Right atrium auricular region (tissue), 2 donors: ENCODE measurements around the gene UCN. TPM values are rescaled to one million over a fixed set of nuclear protein-coding genes. Genes with fewer than 3 reads are reported as not detected.
A peak's percentile ranks its signal among the peaks of the same experiment; 100 is the strongest.

Experiments
- DNase-seq: peaks from one replicate; pipeline ENCODE4 v3.0.0-alpha.2; 2019; ENCODE audit warnings: low spot score
- H3K27ac ChIP-seq, 2 donors: fragments of 200-600 bp; sonication (generic); 1 replicate in 1 of 2; 2 replicates in 1 of 2; pipeline ENCODE4 v1.5.1; 2016 to 2019
- H3K27me3 ChIP-seq, 2 donors: fragments of 200-600 bp; sonication (generic); one replicate each; pipeline versions ENCODE4 v1.5.1 to v1.6.0; 2017 to 2019
- H3K36me3 ChIP-seq: fragments of 200-600 bp; sonication (generic); one replicate; pipeline ENCODE4 v1.5.1; 2016
- H3K4me1 ChIP-seq, 2 donors: fragments of 200-600 bp; sonication (generic); one replicate each; pipeline versions ENCODE4 v1.5.1 to v1.6.0; 2017 to 2019
- H3K4me3 ChIP-seq, 2 donors: fragments of 200-600 bp; sonication (generic); 1 replicate in 1 of 2; 2 replicates in 1 of 2; pipeline ENCODE4 v1.5.1; 2017 to 2019; ENCODE audit warnings: mild to moderate bottlenecking in 1 of 2, moderate library complexity in 1 of 2
- H3K9me3 ChIP-seq, 2 donors: fragments of 200-600 bp; sonication (generic); one replicate each; pipeline ENCODE4 v1.5.1; 2019
- total RNA-seq, 2 donors: library from RNA; depleted of rRNA; stranded (reverse); fragments of >200 nt; gene quantifications; one replicate each; pipeline ENCODE4 v1.1.0, GENCODE V29; 2016
- TF ChIP-seq, protein P1 (sequence below), 2 donors: fragments of 200-600 bp; sonication (generic); IDR thresholded peaks; one replicate each; pipeline ENCODE4 v1.5.1; 2019; ENCODE audit warnings: antibody characterized with exemption in 2 of 2

The UCN gene
- total RNA-seq, 2 donors from 2014 or later = 0.74 to 2.6 TPM

GRCh38 chr2:27297195-27297594 is 11.1 kb downstream of the UCN start:
- peaks cover 28% of the 10 kb centered on the region for H3K36me3 ChIP-seq
- no peak overlapping the region for H3K27ac ChIP-seq
- H3K9me3 ChIP-seq = no peaks in the 10 kb centered on the region
- no peaks in the 10 kb centered on the region for H3K27me3 ChIP-seq
- H3K4me1 ChIP-seq = peaks cover 0 to 21% of the 10 kb centered on the region in 2 donors
- no peak overlapping the region for H3K4me3 ChIP-seq
- TF ChIP-seq, protein P1, sequence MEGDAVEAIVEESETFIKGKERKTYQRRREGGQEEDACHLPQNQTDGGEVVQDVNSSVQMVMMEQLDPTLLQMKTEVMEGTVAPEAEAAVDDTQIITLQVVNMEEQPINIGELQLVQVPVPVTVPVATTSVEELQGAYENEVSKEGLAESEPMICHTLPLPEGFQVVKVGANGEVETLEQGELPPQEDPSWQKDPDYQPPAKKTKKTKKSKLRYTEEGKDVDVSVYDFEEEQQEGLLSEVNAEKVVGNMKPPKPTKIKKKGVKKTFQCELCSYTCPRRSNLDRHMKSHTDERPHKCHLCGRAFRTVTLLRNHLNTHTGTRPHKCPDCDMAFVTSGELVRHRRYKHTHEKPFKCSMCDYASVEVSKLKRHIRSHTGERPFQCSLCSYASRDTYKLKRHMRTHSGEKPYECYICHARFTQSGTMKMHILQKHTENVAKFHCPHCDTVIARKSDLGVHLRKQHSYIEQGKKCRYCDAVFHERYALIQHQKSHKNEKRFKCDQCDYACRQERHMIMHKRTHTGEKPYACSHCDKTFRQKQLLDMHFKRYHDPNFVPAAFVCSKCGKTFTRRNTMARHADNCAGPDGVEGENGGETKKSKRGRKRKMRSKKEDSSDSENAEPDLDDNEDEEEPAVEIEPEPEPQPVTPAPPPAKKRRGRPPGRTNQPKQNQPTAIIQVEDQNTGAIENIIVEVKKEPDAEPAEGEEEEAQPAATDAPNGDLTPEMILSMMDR (IDR thresholded peaks at IDR 0.05) = no peak
- DNase-seq = no peak

- Histone ChIP-seq H3K27me3 (no peaks in the 10 kb centered on the region), H3K27ac (no peak overlapping the region), H3K9me3 (no peaks in the 10 kb centered on the region), H3K4me3 (no peak overlapping the region), H3K4me1 (peaks cover 0 to 25% of the 10 kb centered on the region in 2 donors), H3K36me3 (peaks cover 21% of the 10 kb centered on the region)
- DNase-seq = no peak
- TF ChIP-seq, protein P1 (IDR thresholded peaks at IDR 0.05) = no peak
Measured at GRCh38 chr2:27296481-27296880, 11.8 kb downstream of the UCN start.

- H3K4me1 ChIP-seq = peaks cover 0 to 26% of the 10 kb centered on the region in 2 donors
- no peak overlapping the region for H3K4me3 ChIP-seq
- H3K27ac ChIP-seq = no peak overlapping the region
- peaks cover 7% of the 10 kb centered on the region for H3K36me3 ChIP-seq
- DNase-seq = no peak
- H3K27me3 ChIP-seq = no peaks in the 10 kb centered on the region
- TF ChIP-seq, protein P1 (IDR thresholded peaks at IDR 0.05) = no peak
- H3K9me3 ChIP-seq = no peaks in the 10 kb centered on the region
Measured at GRCh38 chr2:27294928-27295327, 13.3 kb downstream of the UCN start.

DNA sequence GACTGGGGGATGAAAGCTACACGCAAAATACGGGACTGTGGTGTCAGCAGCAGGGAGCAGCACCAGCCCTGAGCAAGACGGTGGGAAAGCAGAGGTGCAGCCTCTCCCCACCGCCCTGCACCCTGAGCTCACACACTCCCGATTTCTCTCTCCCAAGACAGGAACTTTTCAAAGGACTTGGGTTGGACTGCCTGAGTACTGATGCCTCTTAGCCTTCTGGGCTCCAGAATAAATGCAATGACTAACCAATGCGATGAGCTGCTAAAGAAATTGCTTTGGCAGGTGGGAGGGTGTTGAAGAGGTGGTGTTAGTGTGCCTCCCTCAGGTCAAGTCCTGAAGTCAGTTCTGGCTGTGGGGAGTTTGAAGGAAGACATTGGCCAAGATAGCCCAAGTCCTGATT is 16.4 kb downstream of the UCN start:
- Histone ChIP-seq H3K27ac (peak overlapping the region; percentile 15 to 29), H3K9me3 (no peaks in the 10 kb centered on the region), H3K27me3 (no peaks in the 10 kb centered on the region), H3K4me1 (peaks cover 0 to 46% of the 10 kb centered on the region in 2 donors), H3K36me3 (no peaks in the 10 kb centered on the region), H3K4me3 (no peak overlapping the region)
- DNase-seq = no peak
- TF ChIP-seq, protein P1 (IDR thresholded peaks at IDR 0.05) = no peak

- peaks cover 0 to 48% of the 10 kb centered on the region in 2 donors for H3K4me1 ChIP-seq
Measured at GRCh38 chr2:27290549-27290948, 17.7 kb downstream of the UCN start.

More at GRCh38 chr2:27290549-27290948, 17.7 kb downstream of the UCN start:
- Histone ChIP-seq H3K36me3 (no peaks in the 10 kb centered on the region), H3K27me3 (no peaks in the 10 kb centered on the region), H3K27ac (no peak overlapping the region), H3K9me3 (no peaks in the 10 kb centered on the region), H3K4me3 (no peak overlapping the region)
- no peak for DNase-seq
- TF ChIP-seq, protein P1 (IDR thresholded peaks at IDR 0.05) = no peak
